Measurements from ENCODE around the gene SLC22A23. TPM values are rescaled to one million over a fixed set of nuclear protein-coding genes. Genes with fewer than 3 reads are reported as not detected.

SLC22A23 gene
- total and polyA plus RNA-seq, 7 donors: 8.1 to 18.7 (median 12.0) TPM

DNA sequence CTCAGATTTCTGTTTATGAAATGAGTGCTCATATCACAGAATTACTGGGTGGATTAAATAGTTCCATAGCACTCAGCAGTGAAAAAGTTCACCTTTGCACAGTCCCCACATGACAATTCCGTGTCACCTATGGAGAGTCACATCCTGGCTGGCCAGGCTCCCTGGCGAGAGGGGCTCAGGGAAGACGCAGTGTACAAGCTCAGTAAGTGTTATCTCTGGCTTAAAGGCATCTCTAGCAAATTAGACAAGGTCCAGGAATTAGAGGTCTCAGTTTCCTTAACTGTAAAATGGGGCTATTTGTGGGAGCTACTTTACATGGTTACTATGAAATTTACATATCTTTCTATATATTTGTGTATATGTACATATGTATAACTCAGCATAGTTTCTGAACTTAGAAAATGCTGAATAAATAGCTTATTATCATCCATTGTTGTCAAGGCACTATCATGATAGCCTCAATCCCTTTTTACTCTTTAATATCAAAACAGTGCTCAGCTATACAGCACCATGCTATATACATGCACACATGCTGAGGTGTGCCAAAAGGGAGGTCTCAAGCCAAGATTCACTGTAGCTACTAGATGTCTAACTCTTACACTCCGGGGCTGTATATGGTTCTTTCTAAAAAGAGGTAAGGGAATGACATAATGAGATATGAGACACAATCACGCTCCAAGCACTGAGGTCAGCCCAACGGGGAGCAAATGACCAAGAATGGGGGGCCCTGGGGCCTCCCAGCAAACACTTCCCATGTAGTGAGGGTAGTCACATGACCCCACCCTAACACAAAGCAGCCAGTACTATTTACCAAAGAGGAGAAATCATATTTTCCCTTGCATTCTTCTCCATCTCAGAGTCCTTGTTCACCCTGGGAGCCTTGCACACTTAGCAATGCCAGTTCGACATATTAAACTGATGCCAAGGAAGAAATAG, 59.4 kb downstream of the SLC22A23 start:
- Histone ChIP-seq H3K27ac (no peak overlapping the region), H3K9me3 (no peaks in the 10 kb centered on the region), H3K4me1 (peaks cover 0 to 17% (median 8%) of the 10 kb centered on the region in 4 donors), H3K27me3 (no peaks in the 10 kb centered on the region), H3K4me3 (no peak overlapping the region), H3K36me3 (no peaks in the 10 kb centered on the region)
- DNase-seq: peak; percentile 35
- intact Hi-C loops (cut with DNase I): no loop called here
- WGBS, 2 donors: 59 to 79% methylated on average over 7 of the region's 7 CpGs
- no peak for TF ChIP-seq EP300 (IDR thresholded peaks at IDR 0.05)
- TF ChIP-seq, protein P1, sequence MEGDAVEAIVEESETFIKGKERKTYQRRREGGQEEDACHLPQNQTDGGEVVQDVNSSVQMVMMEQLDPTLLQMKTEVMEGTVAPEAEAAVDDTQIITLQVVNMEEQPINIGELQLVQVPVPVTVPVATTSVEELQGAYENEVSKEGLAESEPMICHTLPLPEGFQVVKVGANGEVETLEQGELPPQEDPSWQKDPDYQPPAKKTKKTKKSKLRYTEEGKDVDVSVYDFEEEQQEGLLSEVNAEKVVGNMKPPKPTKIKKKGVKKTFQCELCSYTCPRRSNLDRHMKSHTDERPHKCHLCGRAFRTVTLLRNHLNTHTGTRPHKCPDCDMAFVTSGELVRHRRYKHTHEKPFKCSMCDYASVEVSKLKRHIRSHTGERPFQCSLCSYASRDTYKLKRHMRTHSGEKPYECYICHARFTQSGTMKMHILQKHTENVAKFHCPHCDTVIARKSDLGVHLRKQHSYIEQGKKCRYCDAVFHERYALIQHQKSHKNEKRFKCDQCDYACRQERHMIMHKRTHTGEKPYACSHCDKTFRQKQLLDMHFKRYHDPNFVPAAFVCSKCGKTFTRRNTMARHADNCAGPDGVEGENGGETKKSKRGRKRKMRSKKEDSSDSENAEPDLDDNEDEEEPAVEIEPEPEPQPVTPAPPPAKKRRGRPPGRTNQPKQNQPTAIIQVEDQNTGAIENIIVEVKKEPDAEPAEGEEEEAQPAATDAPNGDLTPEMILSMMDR (IDR thresholded peaks at IDR 0.05): no peak
- TF ChIP-seq POLR2A (IDR thresholded peaks at IDR 0.05): no peak
- TF ChIP-seq POLR2AphosphoS5 (IDR thresholded peaks at IDR 0.05): no peak

DNA sequence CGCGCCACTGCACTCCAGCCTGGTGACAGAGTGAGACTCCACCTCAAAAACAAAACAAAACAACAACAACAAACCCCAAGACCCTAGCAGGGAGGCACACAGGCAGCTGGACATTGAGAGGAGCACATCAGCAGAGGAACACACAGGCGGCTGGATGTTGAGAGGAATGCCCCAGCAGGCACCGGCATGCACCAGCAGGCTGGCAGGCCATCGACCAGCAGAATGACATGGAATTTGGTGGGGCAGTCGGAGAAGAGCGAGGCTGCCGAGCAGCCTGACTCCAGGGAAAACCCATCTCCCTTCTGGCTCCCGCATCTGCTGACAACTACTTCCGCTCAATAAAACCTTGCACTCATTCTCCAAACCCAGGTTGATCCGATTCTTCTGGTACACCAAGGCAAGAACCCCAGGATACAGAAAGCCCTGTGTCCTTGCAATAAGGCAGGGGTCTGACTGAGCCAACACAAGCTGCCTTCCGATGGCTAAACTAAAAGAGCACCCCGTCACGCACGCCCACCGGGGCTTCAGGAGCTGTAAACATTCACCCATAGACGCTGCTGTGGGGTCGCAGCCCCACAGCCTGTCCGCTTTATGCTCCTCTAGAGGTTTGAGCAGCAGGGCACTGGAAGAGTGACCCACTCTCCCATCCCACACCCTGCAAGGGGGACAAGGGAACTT, 60.2 kb downstream of the SLC22A23 start:
- TF ChIP-seq, protein P1 (IDR thresholded peaks at IDR 0.05): no peak
- TF ChIP-seq EP300 (IDR thresholded peaks at IDR 0.05) (no peak), POLR2AphosphoS5 (IDR thresholded peaks at IDR 0.05) (no peak), POLR2A (IDR thresholded peaks at IDR 0.05) (no peak)
- peak; percentile 21 for DNase-seq

DNA sequence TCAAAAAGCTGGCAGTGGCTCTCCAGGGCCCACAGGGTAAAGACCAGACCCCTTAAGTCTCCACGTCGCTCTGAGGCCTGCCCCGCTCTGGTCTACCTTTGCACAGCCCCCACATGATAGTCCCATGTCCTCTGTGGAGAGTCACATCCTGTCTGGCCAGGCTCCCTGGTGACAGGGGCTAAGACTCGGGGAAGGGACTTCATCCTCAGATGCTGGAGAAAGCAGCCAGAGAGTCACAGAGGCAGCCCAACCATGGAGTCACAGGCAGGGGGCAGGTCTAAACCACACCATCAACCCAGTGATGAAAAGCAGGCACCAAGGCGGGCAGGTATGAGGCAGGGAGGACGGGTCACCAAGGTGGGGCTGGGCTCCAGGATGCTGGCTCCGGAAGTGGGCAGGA, 62.2 kb downstream of the SLC22A23 start:
- TF ChIP-seq POLR2AphosphoS5 (IDR thresholded peaks at IDR 0.05) (no peak), EP300 (IDR thresholded peaks at IDR 0.05) (no peak), POLR2A (IDR thresholded peaks at IDR 0.05) (no peak)
- TF ChIP-seq, protein P1 (IDR thresholded peaks at IDR 0.05): no peak
- H3K27me3 ChIP-seq: no peaks in the 10 kb centered on the region
- no peaks in the 10 kb centered on the region for H3K9me3 ChIP-seq
- peak; percentile 53 for DNase-seq
- H3K4me3 ChIP-seq: no peak overlapping the region
- WGBS, 2 donors: 68 to 83% methylated on average over 7 of the region's 7 CpGs
- no peaks in the 10 kb centered on the region for H3K36me3 ChIP-seq
- H3K27ac ChIP-seq: no peak overlapping the region
- intact Hi-C loops (cut with DNase I): no loop called here
- peaks cover 0 to 17% (median 7%) of the 10 kb centered on the region in 4 donors for H3K4me1 ChIP-seq

More for the DNA sequence above, 60.2 kb downstream of the SLC22A23 start:
- intact Hi-C loops (cut with DNase I): no loop called here
- Histone ChIP-seq H3K4me1 (peaks cover 0 to 17% (median 7%) of the 10 kb centered on the region in 4 donors), H3K4me3 (no peak overlapping the region), H3K36me3 (no peaks in the 10 kb centered on the region), H3K27ac (no peak overlapping the region), H3K9me3 (no peaks in the 10 kb centered on the region), H3K27me3 (no peaks in the 10 kb centered on the region)
- WGBS, 2 donors: 94 to 95% methylated on average over 19 of the region's 19 CpGs

DNA sequence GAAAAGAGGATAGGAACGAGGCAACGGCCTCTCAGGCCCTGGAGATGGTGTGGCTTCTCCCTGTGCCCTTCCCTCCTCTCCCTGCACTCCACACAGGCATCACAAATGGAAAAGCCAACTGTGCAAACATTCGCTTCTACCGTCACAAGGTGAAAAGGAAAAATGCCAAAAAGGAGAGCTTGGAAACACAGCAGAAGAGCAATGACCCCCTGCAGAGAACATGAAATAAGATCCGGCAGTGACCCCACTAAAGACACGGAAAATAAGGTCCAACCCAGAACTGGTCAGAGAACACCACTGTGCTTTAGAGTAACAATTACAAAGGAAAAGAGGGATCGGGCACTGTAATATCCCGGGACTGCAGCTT, 63.0 kb downstream of the SLC22A23 start:
- DNase-seq: peak; percentile 10
- 56 to 85% methylated on average over 8 of the region's 8 CpGs for WGBS, 2 donors
- no peaks in the 10 kb centered on the region for H3K9me3 ChIP-seq
- peaks cover 0 to 13% (median 7%) of the 10 kb centered on the region in 4 donors for H3K4me1 ChIP-seq
- no peak overlapping the region for H3K27ac ChIP-seq
- H3K27me3 ChIP-seq: no peaks in the 10 kb centered on the region
- no peak for TF ChIP-seq POLR2AphosphoS5 (IDR thresholded peaks at IDR 0.05)
- TF ChIP-seq, protein P1 (IDR thresholded peaks at IDR 0.05): no peak
- intact Hi-C loops (cut with DNase I): no loop called here
- H3K4me3 ChIP-seq: no peak overlapping the region
- no peaks in the 10 kb centered on the region for H3K36me3 ChIP-seq

All from sigmoid colon (tissue), 7 donors.